Right atrium auricular region (tissue), 2 donors: ENCODE results near the gene NKX2-3. TPM values are rescaled to one million over a fixed set of nuclear protein-coding genes. Genes with fewer than 3 reads are reported as not detected.

Source experiments
- DNase-seq: peaks from one replicate; pipeline ENCODE4 v3.0.0-alpha.2; 2019; ENCODE audit warnings: low spot score
- H3K27ac ChIP-seq, 2 donors: fragments of 200-600 bp; sonication (generic); 1 replicate in 1 of 2; 2 replicates in 1 of 2; pipeline ENCODE4 v1.5.1; 2016 to 2019
- H3K27me3 ChIP-seq, 2 donors: fragments of 200-600 bp; sonication (generic); one replicate each; pipeline versions ENCODE4 v1.5.1 to v1.6.0; 2017 to 2019
- H3K36me3 ChIP-seq: fragments of 200-600 bp; sonication (generic); one replicate; pipeline ENCODE4 v1.5.1; 2016
- H3K4me1 ChIP-seq, 2 donors: fragments of 200-600 bp; sonication (generic); one replicate each; pipeline versions ENCODE4 v1.5.1 to v1.6.0; 2017 to 2019
- H3K4me3 ChIP-seq, 2 donors: fragments of 200-600 bp; sonication (generic); 1 replicate in 1 of 2; 2 replicates in 1 of 2; pipeline ENCODE4 v1.5.1; 2017 to 2019; ENCODE audit warnings: mild to moderate bottlenecking in 1 of 2, moderate library complexity in 1 of 2
- H3K9me3 ChIP-seq, 2 donors: fragments of 200-600 bp; sonication (generic); one replicate each; pipeline ENCODE4 v1.5.1; 2019
- CTCF ChIP-seq, 2 donors: fragments of 200-600 bp; sonication (generic); IDR thresholded peaks; one replicate each; pipeline ENCODE4 v1.5.1; 2019; ENCODE audit warnings: antibody characterized with exemption in 2 of 2
- total RNA-seq, 2 donors: library from RNA; depleted of rRNA; stranded (reverse); fragments of >200 nt; gene quantifications; one replicate each; pipeline ENCODE4 v1.1.0, GENCODE V29; 2016

NKX2-3 gene
- total RNA-seq, 2 donors from 2014 or later, result not detected

- Histone ChIP-seq H3K4me3 (no peak overlapping the region), H3K9me3 (no peaks in the 10 kb centered on the region), H3K27me3 (no peaks in the 10 kb centered on the region), H3K4me1 (no peaks in the 10 kb centered on the region), H3K36me3 (no peaks in the 10 kb centered on the region), H3K27ac (no peak overlapping the region)
- no peak for DNase-seq
- TF ChIP-seq CTCF (IDR thresholded peaks at IDR 0.05), result no peak
These were observed 18.9 kb downstream of the NKX2-3 start for GRCh38 chr10:99551616-99552015.

DNA sequence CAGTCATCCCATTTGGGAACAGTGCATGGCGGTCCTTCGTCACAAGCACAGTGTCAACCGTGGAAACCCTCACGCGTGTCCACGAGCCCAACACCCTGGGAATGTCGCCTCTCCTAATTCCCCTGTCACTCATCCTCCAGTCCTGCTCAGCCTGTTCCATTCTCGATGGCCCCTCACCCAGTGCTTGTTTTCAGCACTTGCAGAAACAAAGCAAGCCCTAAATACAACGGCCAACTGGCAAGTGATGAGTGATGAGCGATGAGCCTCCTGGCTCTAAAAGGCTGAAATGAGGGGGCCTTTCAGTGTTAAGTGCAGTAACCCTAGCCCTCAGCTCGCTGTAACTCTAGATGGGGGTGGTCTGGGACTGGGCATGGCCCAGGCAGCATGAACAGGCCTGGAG, 22.6 kb downstream of the NKX2-3 start:
- H3K36me3 ChIP-seq, result no peaks in the 10 kb centered on the region
- H3K4me1 ChIP-seq, result no peaks in the 10 kb centered on the region
- no peaks in the 10 kb centered on the region for H3K27me3 ChIP-seq
- no peak for TF ChIP-seq CTCF (IDR thresholded peaks at IDR 0.05)
- no peak overlapping the region for H3K27ac ChIP-seq
- no peak for DNase-seq
- no peaks in the 10 kb centered on the region for H3K9me3 ChIP-seq
- H3K4me3 ChIP-seq, result no peak overlapping the region

- no peaks in the 10 kb centered on the region for H3K36me3 ChIP-seq
- DNase-seq, result no peak
- H3K27ac ChIP-seq, result no peak overlapping the region
- H3K9me3 ChIP-seq, result no peaks in the 10 kb centered on the region
- TF ChIP-seq CTCF (IDR thresholded peaks at IDR 0.05), result no peak
- H3K27me3 ChIP-seq, result no peaks in the 10 kb centered on the region
- H3K4me3 ChIP-seq, result no peak overlapping the region
- H3K4me1 ChIP-seq, result no peaks in the 10 kb centered on the region
These were observed 23.2 kb downstream of the NKX2-3 start for GRCh38 chr10:99555825-99556523.

GRCh38 chr10:99557044-99557443, 24.3 kb downstream of the NKX2-3 start:
- Histone ChIP-seq H3K9me3 (no peaks in the 10 kb centered on the region), H3K4me1 (no peaks in the 10 kb centered on the region), H3K27me3 (no peaks in the 10 kb centered on the region), H3K36me3 (no peaks in the 10 kb centered on the region), H3K27ac (no peak overlapping the region), H3K4me3 (no peak overlapping the region)
- TF ChIP-seq CTCF (IDR thresholded peaks at IDR 0.05), result no peak
- DNase-seq, result no peak

DNA sequence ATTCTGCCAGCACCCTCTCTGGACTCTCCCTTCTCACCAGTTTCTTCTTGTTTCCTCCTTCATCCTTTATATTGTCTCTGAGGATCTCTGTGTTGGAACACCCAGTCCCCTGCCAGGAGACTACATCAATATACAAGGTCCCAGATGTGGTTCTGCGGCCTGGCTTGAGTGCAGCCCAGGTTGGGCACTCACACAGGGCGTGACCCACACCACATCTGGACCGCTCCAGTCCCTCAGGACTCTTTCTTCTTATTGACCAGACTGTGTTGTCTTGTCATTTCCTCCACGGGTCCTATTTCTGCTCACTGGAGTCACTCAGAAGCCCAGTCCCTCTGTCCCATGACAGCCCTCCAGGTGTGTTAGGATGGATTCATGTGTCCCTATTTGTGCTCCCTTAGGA, 26.0 kb downstream of the NKX2-3 start:
- H3K27ac ChIP-seq, result no peak overlapping the region

More for the DNA sequence above, 26.0 kb downstream of the NKX2-3 start:
- Histone ChIP-seq H3K4me1 (no peaks in the 10 kb centered on the region), H3K4me3 (no peak overlapping the region), H3K9me3 (no peaks in the 10 kb centered on the region), H3K27me3 (no peaks in the 10 kb centered on the region), H3K36me3 (no peaks in the 10 kb centered on the region)
- DNase-seq, result no peak
- TF ChIP-seq CTCF (IDR thresholded peaks at IDR 0.05), result no peak
